ENCODE data around the gene CHST8.

The CHST8 gene

GRCh38 chr19:33717878-33718277 is 96.1 kb downstream of the CHST8 start:
- no peak for DNase-seq (ENCODE audit: low read depth)

- no peak for DNase-seq (ENCODE audit: low read depth)
These were observed 97.0 kb downstream of the CHST8 start for GRCh38 chr19:33718651-33719254.

- DNase-seq (ENCODE audit: low read depth), result no peak
These were observed 97.8 kb downstream of the CHST8 start for GRCh38 chr19:33719366-33720154.

GRCh38 chr19:33720155-33720493 is 98.4 kb downstream of the CHST8 start:
- DNase-seq (ENCODE audit: low read depth), result no peak

GRCh38 chr19:33720691-33721682 is 99.2 kb downstream of the CHST8 start:
- no peak for DNase-seq (ENCODE audit: low read depth)

GRCh38 chr19:33721735-33722297 is 100.1 kb downstream of the CHST8 start:
- no peak for DNase-seq (ENCODE audit: low read depth)

GRCh38 chr19:33722456-33723239 is 100.9 kb downstream of the CHST8 start:
- no peak for DNase-seq (ENCODE audit: low read depth)

- no peak for DNase-seq (ENCODE audit: low read depth)
These were observed 101.8 kb downstream of the CHST8 start for GRCh38 chr19:33723512-33723911.

GRCh38 chr19:33724021-33724720 is 102.4 kb downstream of the CHST8 start:
- no peak for DNase-seq (ENCODE audit: low read depth)

- no peak for DNase-seq (ENCODE audit: low read depth)
These were observed 102.9 kb downstream of the CHST8 start for GRCh38 chr19:33724721-33725060.

- no peak for DNase-seq (ENCODE audit: low read depth)
These were observed 103.8 kb downstream of the CHST8 start for GRCh38 chr19:33725567-33725966.

- no peak for DNase-seq (ENCODE audit: low read depth)
These were observed 105.0 kb downstream of the CHST8 start for GRCh38 chr19:33726756-33727155.

GRCh38 chr19:33727331-33727998 is 105.7 kb downstream of the CHST8 start:
- no peak for DNase-seq (ENCODE audit: low read depth)

GRCh38 chr19:33728141-33728540 is 106.4 kb downstream of the CHST8 start:
- DNase-seq (ENCODE audit: low read depth), result no peak

GRCh38 chr19:33730858-33731607 is 109.3 kb downstream of the CHST8 start:
- no peak for DNase-seq (ENCODE audit: low read depth)

GRCh38 chr19:33731881-33732280 is 110.1 kb downstream of the CHST8 start:
- DNase-seq (ENCODE audit: low read depth), result no peak

GRCh38 chr19:33734913-33735312 is 113.2 kb downstream of the CHST8 start:
- no peak for DNase-seq (ENCODE audit: low read depth)

GRCh38 chr19:33736158-33736557 is 114.4 kb downstream of the CHST8 start:
- DNase-seq (ENCODE audit: low read depth), result no peak

- no peak for DNase-seq (ENCODE audit: low read depth)
These were observed 115.0 kb downstream of the CHST8 start for GRCh38 chr19:33736787-33737186.

All from amniotic epithelial cell (primary cell).